GM18519 (cell line): ENCODE results near the gene GEMIN4.
A peak's percentile ranks its signal among the peaks of the same experiment; 100 is the strongest.
"Not testable (repeated sequence)": the region's sequence is repeated elsewhere in the genome, so short reads cannot be mapped to it uniquely, and the experiment has no call there.

ENCODE experiments used
- ATAC-seq: cut with Tn5 transposase; IDR thresholded peaks from one replicate; pipeline ENCODE4 v1.9.1; 2021; ENCODE audit warnings: mild to moderate bottlenecking, moderate library complexity; ENCODE audit not compliant: unreplicated experiment, low FRiP score

The GEMIN4 gene

DNA sequence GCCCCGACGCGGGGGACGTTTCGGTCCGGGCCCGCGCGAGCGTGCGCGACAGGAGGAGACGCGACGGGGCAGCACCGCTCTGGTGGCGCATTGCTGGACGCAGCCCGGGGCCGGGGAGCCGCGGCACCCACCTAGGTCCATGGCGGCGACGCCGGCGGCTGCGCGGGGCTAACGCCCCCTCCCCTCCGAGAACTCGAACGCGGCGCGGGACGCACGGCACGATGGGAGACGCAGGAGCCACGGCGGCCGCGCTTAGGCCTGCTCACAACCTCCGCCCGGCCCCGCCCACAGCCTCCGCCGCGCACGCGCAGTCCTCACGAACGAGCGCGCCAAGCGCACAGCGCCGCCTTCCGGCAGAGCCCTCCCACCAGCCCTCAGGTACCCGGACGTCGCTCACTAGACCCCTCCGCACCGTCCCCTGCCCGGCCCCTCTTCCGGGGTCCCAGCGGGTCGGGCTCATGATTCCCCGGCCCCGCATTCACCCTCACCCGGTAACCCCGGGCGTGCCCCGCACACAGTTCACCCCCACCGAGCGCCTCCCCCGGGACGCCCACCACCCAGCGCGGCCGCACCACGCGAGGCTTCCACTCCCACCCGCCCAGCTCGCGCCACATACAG, at the start of gene GEMIN4:
Gene GEMIN4, minus strand, starts transcription at position 263 of the 618 bp plus-strand sequence. Its CDS starts 122 bp downstream, at position 141.
- peak; percentile 67 for ATAC-seq

DNA sequence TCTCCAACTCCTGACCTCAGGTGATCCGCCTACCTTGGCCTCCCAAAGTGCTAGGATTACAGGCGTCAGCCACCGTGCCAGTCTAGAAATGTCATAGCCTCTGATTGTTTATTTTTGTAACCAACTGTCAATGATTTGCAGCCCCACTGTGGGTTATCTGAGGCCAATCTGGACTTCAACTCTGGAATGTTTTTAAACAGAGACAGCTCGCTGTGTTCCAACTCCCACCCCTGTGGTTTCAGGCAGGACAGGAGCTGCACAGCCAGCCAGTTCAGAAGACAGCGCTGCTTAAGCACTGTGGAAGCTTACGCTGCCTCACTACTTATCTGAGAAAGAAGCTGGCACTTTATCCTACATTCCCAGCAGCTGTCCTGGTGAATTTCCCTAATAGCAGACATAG, 49.6 kb upstream of the GEMIN4 start:
- ATAC-seq: no peak

DNA sequence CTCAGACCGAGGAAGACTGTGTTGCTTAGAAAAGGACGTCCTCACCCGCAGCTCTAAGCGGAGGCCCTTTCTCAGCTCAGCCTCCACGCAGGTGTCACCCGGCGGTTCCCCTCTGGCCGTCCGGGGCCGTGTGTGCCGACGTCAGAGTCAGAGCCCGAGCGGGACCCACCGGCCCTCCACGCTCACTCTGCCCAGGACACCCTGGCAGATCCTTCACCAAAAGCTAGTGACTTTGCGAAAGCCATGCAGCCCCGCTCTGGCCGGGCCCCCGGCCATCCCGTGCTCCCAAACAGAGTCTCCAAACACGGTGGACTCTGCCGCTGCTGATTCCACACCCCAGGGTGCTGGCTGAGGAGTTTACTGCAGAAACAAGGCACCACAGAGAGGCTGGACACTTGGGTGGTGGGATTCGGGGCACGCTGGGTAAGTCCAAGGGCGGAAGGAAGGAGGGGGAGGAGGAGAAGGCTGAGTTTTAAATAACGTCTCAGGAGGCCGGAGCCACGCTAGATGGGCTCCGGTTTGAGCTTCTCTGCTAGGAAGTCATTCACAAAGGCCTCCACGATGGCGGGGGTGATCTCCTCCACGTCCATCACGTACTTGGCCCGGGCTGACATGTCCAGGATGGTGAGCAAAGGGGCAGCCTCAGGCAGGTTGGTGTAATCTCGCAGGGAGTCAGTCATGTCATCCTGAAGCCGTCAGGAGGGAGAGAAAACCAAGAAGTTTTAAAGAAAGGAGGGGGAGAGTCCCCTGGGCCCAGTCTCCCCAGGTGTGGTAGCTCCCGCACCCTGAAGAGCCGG, 48.6 kb upstream of the GEMIN4 start:
- no peak for ATAC-seq

DNA sequence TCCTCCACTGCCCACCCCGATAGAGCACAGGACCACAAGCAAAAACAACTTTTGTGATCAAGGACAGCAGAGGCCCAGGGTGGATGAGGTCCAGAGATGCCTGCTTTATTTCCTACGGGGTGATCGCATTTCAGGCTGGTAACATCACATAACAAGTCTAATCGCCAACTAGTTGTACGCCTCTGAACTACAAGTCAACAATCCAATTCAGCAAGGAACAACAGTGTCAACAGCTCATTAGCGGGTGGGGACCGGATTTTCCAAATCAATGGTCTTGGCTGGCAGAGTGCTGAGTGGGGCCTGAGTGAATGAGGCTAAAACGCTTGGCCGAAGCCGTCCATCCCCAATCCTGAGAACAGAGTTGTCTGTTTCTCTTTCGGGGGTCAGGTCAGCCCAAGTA, 47.2 kb upstream of the GEMIN4 start:
- no peak for ATAC-seq

DNA sequence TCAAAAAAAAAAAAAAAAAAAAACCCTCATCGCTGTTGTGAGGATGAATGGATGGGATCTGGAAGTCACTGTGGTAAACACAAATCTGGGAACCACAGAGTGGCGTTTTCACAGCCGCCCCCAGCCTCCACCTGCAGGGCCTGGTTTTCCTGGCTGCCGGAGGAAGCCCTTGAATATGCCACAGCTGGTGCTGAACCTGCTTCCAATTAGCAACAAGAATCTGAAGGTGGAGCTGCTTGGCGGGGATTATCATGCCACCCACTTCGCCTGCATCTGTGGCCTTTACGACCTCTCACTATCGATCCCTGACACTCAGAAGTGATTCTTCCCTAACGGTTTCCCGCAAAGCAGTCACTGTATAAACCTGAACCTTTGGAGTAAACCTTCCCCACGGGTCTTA, 46.2 kb upstream of the GEMIN4 start:
- ATAC-seq: no peak

DNA sequence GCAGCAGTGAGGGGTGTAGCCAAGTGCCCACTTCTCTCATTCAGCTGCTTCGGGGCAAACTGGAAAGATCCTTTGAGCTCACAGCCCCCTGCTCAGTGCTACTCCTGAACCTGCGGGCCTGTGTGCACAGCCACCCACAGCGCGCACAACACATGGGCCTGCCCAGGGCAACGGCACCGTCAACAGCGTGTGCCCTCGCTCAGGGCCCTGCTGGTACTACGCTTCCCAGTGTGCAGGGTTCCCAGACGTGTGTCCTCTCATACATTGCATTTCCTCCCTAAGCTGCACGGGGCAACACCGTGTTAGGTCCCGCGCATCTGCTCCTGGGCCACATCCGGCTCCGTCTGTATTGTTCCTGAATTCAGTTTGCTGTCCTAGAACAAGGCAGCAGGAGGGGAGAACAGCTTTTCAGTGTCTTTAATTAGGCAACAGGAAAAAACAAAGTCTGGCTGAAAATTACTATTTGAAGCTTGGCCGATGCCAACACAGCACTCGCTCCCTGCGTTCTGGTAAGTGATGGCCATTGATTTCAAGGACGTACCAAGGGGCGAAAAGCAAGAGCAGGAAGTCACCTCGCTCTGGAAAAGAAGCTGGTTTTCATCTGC, 45.3 kb upstream of the GEMIN4 start:
- no peak for ATAC-seq

DNA sequence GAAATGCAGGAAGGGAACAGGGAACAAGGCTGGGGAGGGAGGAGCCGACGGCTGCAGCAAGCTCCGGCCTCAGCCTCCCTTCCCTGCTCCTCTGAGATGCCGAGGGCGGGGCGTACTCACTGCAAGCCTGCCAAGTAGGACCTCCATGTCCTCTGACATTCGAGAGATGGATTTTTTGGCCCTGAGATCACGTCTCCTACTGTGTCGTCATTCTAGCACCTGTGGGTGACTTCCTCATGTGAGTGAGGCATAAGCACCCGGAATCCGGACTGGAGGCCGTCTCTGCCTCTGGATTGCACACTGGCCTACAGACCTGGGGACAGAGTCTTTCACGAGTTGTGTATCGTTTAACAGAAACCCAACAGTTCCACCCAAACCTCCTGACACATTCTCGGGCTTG, 44.5 kb upstream of the GEMIN4 start:
- ATAC-seq: no peak

DNA sequence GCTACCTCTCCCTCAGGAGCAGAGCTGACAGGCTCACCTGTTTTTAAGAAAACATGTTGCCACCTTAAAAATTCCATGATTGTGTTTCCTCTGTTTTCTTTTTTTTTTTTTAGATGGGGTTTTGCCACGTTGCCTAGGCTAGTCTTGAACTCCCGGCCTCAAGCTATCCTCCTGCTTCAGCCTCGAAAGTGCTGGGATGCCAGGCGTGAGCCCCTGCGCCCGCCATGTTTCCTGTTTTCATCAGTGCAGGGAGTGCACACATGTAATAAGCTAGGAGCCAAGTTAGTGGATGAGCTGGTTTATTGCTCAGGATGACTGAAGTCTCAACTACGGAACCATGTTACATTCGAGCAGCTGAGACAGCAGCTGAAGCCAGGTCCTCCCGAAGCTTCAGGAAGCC, 43.7 kb upstream of the GEMIN4 start:
- ATAC-seq: no peak

DNA sequence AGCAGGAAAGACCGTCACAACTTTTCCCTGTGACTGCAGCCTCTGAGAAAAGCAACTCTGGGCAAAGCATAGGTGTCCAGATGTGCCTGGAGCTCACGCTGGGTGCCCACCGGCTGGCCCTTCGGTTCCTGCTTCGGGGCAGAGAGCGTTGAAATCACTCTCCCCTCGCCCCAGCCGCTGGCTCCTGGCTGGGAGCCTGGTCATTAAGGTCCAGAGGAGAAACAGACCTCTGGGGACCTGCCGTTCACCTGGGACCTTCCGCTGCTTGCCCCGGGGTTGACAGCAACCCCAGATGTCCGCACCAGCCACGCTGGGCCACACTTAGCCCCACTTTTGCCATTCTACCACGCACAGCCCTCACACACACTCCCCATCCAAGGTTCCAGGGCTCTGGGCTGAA, 43.2 kb upstream of the GEMIN4 start:
- ATAC-seq: no peak

DNA sequence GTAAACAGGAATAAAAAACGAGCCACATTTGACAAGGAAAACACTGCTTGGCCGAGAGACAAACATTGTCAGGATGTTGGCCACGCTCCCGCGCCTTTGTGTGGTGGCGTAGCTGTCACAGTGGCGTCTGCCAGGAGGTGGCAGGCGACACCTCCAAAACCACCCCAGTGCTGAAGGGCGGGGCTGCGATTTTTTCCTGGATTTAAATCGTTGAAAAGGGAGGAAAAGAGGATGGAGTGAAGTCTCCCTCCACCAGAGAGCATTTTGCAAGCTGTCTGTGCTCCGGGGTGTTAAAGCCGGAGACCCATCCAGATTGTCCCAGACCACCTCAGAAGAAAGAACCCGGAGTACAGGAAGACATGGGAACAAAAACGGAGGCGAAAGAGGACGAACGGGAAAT, 42.8 kb upstream of the GEMIN4 start:
- no peak for ATAC-seq

DNA sequence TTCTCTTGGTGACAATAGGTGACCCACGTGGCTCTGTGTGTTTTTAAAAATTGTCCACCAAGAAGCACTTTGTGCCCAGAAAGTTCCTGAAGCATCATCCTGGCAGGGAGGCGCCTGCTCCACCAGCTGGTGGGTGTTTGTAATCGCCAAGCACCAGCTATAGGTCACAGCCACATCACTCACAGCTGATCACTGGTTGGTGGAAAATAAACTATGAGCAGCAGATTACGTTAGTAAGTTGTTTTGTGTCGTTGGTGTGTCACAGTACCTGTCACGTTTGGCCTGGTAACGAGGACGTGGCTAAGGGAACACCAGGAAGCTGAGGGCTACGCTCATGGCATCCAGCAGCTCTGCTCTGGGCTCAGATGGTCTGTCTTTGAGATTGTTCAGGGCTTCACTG, 40.2 kb upstream of the GEMIN4 start:
- no peak for ATAC-seq

DNA sequence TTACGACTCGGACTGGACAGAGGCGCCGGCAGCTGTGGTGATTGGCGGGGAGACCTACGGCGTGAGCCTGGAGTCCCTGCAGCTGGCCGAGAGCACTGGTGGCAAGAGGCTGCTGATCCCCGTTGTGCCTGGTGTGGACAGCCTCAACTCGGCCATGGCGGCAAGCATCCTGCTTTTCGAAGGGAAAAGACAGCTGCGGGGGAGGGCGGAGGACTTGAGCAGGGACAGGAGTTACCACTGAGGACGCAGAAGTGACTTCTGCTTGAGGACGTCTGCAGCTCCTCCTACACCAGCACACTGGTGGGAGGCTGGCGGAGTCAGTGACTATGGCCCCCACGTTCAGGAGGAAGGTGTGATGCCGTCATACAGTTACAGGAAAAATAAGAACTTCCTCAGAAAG, 39.8 kb upstream of the GEMIN4 start:
- ATAC-seq: no peak

DNA sequence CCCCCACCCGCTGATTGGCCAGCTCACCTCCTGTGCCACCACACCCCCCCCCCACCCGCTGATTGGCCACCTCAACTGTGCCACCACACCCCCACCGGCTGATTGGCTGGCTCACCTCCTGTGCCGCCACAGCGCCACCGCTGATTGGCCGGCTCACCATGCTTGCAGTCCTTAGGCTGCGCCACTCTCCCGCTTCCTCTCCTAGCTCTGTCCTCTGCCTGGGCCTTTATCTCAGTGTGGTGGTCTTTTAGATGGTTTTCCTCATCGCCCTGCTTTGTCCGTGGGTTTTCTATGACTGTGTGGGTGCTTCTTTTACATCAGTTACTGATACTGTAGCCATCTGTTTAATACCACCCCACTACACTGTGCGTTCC, 38.8 kb upstream of the GEMIN4 start:
- ATAC-seq: not testable (repeated sequence)

DNA sequence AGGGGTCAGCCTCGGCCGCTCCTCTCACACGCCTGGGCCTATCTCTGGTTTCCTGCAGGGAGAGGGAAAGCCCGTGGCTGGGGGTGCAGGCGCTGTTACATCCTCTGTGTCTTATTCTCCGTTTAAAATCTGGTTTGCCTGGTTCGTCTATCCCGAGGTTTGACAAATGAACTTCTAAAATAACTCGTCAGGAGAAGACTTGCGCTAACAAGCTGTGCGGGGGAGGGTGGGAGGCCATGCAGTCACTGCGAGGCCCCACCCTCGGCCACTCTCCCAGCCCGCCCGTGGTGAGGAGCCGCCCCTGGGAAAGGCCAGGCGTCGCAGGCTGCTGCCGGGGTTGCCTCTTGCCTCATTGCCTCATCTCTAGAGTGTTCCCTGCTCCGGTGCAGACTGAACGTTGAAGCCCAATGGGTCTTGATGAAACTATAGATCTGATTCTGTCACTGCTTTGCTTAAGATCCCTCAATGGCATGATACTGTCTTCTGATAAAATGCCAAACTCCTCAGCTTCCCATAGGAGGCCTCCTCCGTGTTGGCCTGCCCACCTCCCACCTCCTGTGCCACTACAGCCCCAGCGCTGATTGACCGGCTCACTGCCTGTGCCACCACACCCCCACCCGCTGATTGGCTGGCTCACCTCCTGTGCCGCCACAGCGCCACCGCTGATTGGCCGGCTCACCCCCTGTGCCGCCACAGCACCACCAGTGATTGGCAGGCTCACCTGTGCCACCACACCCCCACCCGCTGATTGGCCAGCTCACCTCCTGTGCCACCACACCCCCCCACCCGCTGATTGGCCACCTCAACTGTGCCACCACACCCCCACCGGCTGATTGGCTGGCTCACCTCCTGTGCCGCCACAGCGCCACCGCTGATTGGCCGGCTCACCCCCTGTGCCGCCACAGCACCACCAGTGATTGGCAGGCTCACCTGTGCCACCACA, 38.1 kb upstream of the GEMIN4 start:
- ATAC-seq: not testable (repeated sequence)

DNA sequence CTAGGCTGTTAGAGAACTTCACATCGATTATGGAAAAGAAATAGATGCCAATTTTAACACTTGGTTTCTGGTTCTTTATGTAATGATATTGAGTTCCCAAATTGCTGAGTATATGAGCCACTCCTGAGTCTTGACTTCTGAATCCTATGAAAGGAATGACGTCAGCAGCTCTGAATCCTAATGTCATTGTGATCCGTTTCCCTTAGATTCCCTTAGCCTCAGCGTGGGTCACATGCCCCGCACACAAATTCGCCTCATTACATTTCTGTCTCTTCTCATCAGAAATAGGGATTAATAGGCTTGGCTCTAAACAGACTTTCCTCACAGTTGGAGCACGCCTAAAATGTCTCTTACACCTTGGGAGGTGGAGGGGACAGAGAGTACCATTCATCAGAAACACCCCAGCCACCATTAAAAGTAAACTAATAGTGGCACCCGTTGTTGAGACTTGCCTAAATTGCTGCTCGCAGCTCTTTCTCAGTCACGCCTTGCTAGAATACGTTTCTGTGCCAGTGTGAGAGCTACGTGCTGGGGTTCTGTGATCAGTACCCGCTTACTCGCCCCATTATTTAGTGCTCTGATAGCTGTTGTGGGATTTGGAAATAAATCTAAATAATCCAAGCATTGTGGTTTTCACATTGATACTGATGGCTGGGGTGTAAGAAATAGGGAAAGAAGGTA, 37.2 kb upstream of the GEMIN4 start:
- ATAC-seq: no peak

DNA sequence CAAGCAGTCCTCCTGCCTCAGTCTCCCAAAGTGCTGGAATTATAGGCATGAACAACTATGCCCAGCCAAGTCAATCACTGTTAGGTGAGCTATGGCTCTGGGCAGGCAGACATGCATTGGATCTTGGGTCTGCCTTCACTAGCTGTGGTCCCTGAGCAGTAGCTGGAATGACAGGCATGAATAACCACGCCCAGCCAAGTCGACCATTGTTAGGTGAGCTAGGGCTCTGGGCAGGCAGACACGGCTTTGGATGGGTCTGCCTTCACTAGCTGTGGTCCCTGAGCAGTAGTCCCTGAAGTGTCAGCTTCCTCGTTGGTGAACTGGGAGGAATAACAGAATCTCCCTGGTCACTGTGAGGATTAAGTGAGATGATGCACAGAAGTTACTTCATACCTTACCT, 36.5 kb upstream of the GEMIN4 start:
- no peak for ATAC-seq

DNA sequence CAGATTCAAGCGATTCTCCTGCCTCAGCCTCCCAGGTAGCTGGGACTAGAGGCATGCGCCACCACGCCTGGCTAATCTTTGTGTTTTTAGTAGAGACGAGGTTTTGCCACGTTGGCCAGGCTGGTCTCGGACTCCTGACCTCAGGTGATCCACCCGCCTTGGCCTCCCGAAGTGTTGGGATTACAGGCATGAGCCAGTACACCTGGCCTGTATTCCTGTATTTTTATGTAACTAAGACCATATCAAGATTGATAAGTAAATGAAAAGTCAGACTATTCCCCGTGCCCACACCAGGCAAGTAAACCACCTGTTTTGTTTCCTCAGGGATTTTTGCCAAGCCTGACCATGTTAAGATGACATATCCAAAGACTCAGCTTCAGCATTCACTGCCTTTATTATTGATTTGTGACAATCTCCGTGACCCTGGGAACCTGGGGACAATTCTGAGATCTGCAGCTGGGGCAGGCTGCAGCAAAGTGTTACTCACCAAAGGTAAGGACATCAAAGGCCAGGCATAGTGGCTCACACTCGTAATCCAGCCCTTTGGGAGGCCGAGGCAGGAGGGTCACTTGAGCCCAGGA, 35.7 kb upstream of the GEMIN4 start:
- no peak for ATAC-seq

DNA sequence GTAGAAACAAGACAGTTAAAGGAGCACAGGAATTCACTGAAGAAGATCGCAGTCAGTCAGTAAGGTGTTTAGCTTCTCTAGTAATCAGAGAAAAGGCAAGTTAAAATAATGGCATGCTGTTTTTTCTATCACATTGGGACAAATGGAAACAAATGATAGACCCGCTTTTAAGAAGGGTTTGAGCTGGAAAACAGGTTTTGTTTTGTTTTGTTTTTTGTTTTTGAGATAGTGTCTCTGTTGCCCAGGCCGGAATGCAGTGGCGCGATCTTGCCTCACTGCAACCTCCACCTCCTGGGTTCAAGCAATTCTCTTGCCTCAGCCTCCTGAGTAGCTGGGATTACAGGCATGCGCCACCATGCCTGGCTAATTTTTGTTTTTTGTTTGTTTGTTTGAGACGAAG, 33.8 kb upstream of the GEMIN4 start:
- ATAC-seq: not testable (repeated sequence)

DNA sequence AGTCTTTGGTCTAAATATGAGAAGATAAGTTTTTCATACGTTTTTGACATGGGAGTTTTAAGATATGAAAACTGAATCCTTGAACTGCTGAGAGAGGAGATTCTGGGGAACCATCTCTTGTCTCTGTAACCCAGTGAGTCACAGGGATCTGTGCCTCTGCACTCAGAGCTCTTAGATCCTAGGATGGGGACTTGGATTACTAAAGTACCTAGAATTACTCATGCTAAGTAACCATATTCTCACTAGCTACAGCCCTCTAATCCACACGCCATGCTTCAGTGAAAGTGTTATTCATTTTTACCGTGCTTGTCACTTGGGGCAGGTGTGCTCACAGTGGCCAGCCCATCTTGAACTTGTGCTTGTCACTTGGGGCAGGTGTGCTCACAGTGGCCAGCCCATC, 32.1 kb upstream of the GEMIN4 start:
- ATAC-seq: no peak
